GM19239 (cell line): ENCODE measurements around the gene NEAT1.

Experiments used
- DNase-seq: peaks from one replicate; pipeline ENCODE4 v3.0.0; 2011; ENCODE audit warnings: low spot score; ENCODE audit not compliant: insufficient read length
- FAIRE-seq: peaks from 2 replicates; lab custom pipeline; 2011; peaks lifted over from hg19 to GRCh38; lab: Jason Lieb, UNC

NEAT1 gene

GRCh38 chr11:65422633-65423515, at the start of gene NEAT1:
Gene NEAT1 (plus strand): TSS chr11:65422798.
- FAIRE-seq (no peak), DNase-seq (no peak)

DNA sequence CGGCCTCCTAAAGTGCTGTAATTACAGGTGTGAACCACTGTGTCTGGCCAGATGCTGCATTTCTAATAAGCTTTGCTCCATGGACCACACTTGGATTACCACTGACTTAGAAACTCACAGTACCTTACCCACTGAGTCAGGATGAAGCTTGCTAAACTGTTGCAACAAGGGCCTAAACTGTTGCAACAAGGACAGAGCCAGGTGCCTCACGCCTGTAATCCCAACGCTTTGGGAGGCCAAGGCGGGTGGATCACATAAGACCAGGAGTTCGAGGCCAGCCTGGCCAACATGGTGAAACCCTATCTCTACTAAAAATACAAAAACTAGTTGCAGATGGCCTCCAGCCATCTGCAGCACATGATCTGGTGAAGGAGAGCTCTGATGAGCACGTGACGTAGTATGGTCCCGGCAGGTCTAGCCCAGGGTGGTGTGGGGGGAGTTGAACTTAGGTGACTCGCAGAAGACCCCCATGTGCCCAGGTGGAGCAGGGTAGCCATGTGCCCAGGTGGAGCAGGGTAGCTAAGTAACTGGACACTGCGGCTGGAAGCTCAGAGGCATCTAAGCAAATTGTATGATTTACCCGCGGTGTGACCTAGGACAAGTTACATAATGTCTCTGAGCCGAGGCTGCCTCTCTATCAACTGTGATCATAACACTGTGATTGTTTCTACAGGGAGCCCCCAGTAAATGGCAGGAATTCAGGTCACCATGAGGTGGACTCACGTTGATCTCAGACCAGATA, 48.6 kb upstream of the NEAT1 start:
- DNase-seq, result no peak
- FAIRE-seq, result no peak

GRCh38 chr11:65375012-65375411, 47.6 kb upstream of the NEAT1 start:
- no peak for FAIRE-seq
- DNase-seq, result no peak

- no peak for FAIRE-seq
Observed at GRCh38 chr11:65376138-65376713, 46.4 kb upstream of the NEAT1 start.

GRCh38 chr11:65377036-65377435, 45.6 kb upstream of the NEAT1 start:
- DNase-seq (no peak), FAIRE-seq (no peak)

More at GRCh38 chr11:65376138-65376713, 46.4 kb upstream of the NEAT1 start:
- DNase-seq, result no peak

- FAIRE-seq (no peak), DNase-seq (no peak)
Observed at GRCh38 chr11:65377777-65378176, 44.8 kb upstream of the NEAT1 start.

DNA sequence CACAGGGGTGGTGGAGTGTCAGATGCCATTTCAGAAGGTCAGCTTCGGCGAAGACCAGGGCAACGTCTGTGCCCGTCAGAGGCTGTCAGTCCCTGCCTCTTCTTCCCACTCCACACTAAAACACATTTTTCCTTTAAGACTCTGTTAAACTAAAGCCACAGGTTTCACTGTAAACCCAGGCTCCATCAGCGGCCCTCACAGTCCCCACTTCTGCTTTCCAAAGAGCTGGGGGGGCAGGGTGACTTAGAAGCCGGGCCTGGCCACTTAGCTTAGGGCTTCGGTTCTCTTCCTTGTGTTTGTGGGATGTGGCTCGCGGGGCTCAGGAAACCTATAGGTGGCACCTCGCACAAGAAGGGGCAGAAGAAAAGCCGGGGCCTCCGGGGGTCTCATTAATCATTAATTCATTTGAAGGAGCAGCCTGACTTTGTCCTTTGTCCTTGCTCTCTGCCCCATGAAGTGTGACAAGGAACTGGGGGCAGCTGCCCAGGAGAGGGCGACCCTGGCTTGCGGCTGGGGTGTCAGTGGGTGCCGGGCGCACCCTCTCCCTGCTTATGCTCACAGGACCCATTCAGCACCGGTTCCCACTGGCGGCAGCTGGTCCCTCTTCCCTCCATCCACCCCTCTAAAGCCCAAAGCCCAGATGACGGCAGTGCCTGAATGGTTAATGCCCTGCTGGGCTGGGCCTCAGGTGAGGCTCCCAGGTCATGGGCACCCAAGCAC, 44.2 kb upstream of the NEAT1 start:
- DNase-seq (no peak), FAIRE-seq (peak; percentile 87)

DNA sequence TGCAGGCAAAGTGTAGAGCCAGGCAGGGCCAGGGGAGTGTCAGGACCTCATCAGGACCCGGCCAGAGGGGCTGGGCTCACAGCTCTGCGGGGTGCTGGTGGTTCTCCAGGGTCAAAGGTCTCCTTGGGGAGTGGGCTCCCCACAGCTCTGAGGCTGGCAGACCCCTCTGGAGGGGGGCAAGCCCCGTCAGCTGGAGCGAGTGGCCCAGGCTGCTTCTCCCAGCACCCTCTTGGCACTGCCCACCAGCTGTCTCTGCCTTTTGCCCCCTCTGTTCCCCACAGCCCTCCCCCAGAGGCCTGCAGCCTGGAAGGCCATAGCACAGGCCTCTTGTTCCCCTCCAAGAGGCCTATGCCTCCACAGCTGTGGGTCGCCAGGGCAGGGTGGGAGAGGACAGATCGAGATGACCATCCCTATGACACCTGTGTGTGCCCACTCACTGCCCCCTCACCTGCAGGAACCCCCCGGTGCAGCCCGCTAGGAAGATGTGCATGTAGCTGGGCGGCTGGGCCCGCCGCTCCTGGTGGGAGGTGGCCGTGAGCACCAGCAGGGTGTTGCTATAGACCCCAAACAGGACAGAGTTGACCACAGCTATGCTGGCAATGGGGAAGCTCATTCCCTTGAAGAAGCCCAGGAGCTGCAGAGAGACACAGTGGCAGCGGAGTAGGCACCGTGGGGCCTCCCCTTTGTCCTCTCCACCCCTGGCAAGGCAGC, 43.5 kb upstream of the NEAT1 start:
- DNase-seq (no peak), FAIRE-seq (no peak)

DNA sequence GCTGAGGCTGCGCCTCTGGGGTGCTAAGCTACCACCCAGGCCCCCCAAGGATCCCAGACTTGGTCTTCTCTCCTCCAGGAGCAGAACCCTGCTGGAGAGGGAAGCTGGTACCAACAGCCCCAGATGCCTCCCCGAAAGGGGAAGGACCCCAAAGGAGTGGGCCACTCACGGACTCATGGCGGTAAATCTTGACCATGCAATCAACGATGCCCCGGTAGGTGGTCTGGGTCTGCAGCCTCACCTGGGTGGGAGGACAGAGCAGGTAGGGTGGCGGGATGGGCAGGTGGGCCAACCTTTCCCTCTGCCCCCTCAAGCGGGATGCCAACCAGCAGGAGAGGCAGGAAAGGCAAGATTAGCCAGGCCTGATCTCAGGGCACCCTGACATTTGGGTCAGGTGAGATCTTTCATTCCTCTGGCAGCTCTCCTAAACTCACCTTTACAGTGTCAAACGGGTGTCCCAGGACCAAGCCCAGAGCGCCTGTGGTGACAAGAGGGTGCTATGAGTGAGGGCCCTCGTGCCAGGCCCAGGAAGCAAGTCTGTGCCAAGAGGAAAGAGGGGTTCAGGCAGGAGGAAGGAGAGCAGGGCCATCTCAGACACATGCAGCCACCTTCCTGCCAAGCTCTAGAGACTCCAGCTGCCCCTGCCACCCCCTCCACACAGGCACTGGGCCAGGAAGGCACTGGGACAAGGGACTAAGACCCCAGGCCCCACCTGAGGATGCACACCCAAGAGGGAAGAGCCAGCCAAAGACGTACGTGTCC, 42.7 kb upstream of the NEAT1 start:
- FAIRE-seq (no peak), DNase-seq (no peak)

DNA sequence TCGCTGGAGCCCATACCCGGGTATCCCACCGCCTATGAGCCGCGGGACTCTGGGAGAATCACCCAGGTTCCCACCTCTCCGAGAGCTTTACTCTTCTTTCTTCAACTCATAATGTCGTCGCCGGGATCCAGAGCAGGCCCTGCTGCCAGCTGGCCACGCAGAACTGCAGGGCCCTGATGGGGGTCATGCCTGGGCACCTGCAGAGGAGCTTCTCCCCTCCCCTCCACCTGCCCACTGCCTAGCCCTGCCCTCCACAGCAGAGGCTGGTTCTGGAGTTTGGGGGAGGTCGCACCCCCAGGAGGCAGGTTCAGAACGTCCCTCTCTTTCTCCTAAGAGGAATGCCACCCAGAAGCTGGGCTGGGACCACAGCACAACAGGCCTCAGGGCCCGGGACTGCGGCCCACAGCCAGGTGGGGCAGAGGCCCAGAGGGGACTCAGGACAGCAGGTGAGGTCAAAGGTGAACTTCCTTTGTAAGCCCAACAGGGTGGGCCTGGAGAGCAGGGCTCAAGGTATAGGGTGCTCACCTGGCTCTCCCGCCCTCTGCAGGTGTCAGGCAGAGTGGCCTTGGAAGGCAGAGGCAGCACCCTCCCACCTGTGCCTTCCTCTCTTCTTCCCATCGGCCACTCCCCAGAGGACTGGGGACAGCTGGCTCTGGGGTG, 42.0 kb upstream of the NEAT1 start:
- no peak for DNase-seq
- no peak for FAIRE-seq

DNA sequence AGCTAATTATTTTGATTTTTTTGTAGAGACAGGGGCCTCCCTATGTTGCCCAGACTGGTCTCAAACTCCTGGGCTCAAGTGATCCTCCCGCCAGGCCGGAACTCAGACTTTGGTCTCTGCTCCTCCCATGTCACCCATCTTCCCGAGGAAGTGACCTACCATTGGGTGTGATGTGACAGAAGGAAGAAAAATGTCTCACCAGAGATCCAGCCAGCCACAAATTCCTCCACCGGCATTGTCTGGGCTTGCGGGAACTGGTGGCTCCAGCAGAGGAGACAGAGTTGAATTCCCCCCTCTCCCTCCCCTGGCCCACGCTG, 40.9 kb upstream of the NEAT1 start:
- no peak for DNase-seq

GRCh38 chr11:65382033-65382803, 40.4 kb upstream of the NEAT1 start, which contains the start of gene SLC25A45:
Gene SLC25A45 (minus strand): TSS chr11:65382646. CDS start chr11:65381951, 695 bp downstream.
- no peak for FAIRE-seq

More for the DNA sequence above, 40.9 kb upstream of the NEAT1 start:
- FAIRE-seq, result peak; percentile 95

GRCh38 chr11:65382804-65383368, 39.7 kb upstream of the NEAT1 start:
- DNase-seq (no peak), FAIRE-seq (no peak)

More at GRCh38 chr11:65382033-65382803, 40.4 kb upstream of the NEAT1 start, which contains the start of gene SLC25A45:
- peak; percentile 59 for DNase-seq

GRCh38 chr11:65383778-65384177, 38.8 kb upstream of the NEAT1 start:
- FAIRE-seq (no peak), DNase-seq (no peak)

- FAIRE-seq, result no peak
- no peak for DNase-seq
Observed at GRCh38 chr11:65384301-65384889, 38.2 kb upstream of the NEAT1 start.

- DNase-seq (peak; percentile 92), FAIRE-seq (peak; percentile 14)
Observed at GRCh38 chr11:65386307-65387140, 36.1 kb upstream of the NEAT1 start, which contains the start of gene FRMD8. Gene FRMD8 (plus strand): TSS chr11:65386637. CDS start chr11:65387037, 400 bp downstream.
